ENCODE data around the gene TRHDE. TPM values are rescaled to one million over a fixed set of nuclear protein-coding genes. Genes with fewer than 3 reads are reported as not detected.

TRHDE gene
- polyA plus RNA-seq, 2 of the 4 experiments (the other 2 are of a cell fraction) = 0.16 to 0.32 TPM

GRCh38 chr12:72278894-72279293, 6.7 kb downstream of the TRHDE start:
- Histone ChIP-seq H3K4me3 (no peak overlapping the region), H3K27ac (no peak overlapping the region), H3K4me1 (no peaks in the 10 kb centered on the region), H3K4me2 (no peak overlapping the region), H3K9me3 (no peaks in the 10 kb centered on the region)
- POLR2A ChIA-PET = no interaction called here
- ATAC-seq (no peak), DNase-seq (ENCODE audit: low read depth in 1 of 2, low spot score in 1 of 2) (no peak), FAIRE-seq (no peak)
- TF ChIP-seq FOSB (CRISPR knock-in tag; IDR thresholded peaks at IDR 0.05) = no peak
- TF ChIP-seq CBX8 (IDR thresholded peaks at IDR 0.05) = no peak
- TF ChIP-seq HOXB13 (CRISPR knock-in tag; IDR thresholded peaks at IDR 0.05; ENCODE audit: low read depth) = no peak
- no peak for TF ChIP-seq REST (IDR thresholded peaks at IDR 0.05)
- no peak for TF ChIP-seq BCL3 (IDR thresholded peaks at IDR 0.05)
- TF ChIP-seq TP53 (CRISPR knock-in tag; IDR thresholded peaks at IDR 0.05) = no peak
- no peak for TF ChIP-seq CBX2 (IDR thresholded peaks at IDR 0.05; ENCODE audit: borderline replicate concordance, low read depth)
- no peak for TF ChIP-seq EHF (CRISPR knock-in tag; IDR thresholded peaks at IDR 0.05)
- no peak for TF ChIP-seq USF2 (IDR thresholded peaks at IDR 0.05)
- no peak for TF ChIP-seq HMGXB4 (CRISPR knock-in tag; IDR thresholded peaks at IDR 0.05; ENCODE audit: borderline replicate concordance)
- TF ChIP-seq MAFK (IDR thresholded peaks at IDR 0.05; ENCODE audit: partially characterized antibody) = no peak
- TF ChIP-seq SMC3 (IDR thresholded peaks at IDR 0.05) = no peak
- TF ChIP-seq HES2 (IDR thresholded peaks at IDR 0.05) = no peak
- no peak for TF ChIP-seq POLR2AphosphoS2 (conservative IDR thresholded peaks at IDR 0.05; ENCODE audit: low read length)
- WGBS (ENCODE audit: missing lambda C conversion rate) = 1% methylated on average over 2 of the region's 2 CpGs
- CTCF ChIA-PET = no interaction called here

GRCh38 chr12:72281126-72281525, 9.0 kb downstream of the TRHDE start:
- no peak for ATAC-seq
- WGBS (ENCODE audit: missing lambda C conversion rate) = 13% methylated on average over 4 of the region's 4 CpGs
- no peak for FAIRE-seq
- no peaks in the 10 kb centered on the region for H3K9me3 ChIP-seq
- H3K4me2 ChIP-seq = no peak overlapping the region
- ChIA-PET CTCF (no interaction called here), POLR2A (no interaction called here)
- DNase-seq (ENCODE audit: low read depth in 1 of 2, low spot score in 1 of 2) = no peak
- no peak overlapping the region for H3K4me3 ChIP-seq
- no peak for TF ChIP-seq ESRRA (IDR thresholded peaks at IDR 0.05; ENCODE audit: borderline replicate concordance, low read length)
- no peak for TF ChIP-seq RARB (CRISPR knock-in tag; IDR thresholded peaks at IDR 0.05)
- TF ChIP-seq SREBF2 (IDR thresholded peaks at IDR 0.05) = no peak
- no peak for TF ChIP-seq FOSB (CRISPR knock-in tag; IDR thresholded peaks at IDR 0.05)
- TF ChIP-seq JUN (IDR thresholded peaks at IDR 0.05) = no peak
- no peak for TF ChIP-seq EP300 (IDR thresholded peaks at IDR 0.05)
- TF ChIP-seq HOXB5 (CRISPR knock-in tag; IDR thresholded peaks at IDR 0.05) = no peak
- TF ChIP-seq FOSL2 (IDR thresholded peaks at IDR 0.05) = no peak
- TF ChIP-seq FOSL2 (CRISPR knock-in tag; IDR thresholded peaks at IDR 0.05) = no peak
- TF ChIP-seq GATA3 (IDR thresholded peaks at IDR 0.05; ENCODE audit: borderline replicate concordance) = no peak
- TF ChIP-seq NPAS2 (CRISPR knock-in tag; IDR thresholded peaks at IDR 0.05; ENCODE audit: borderline replicate concordance) = no peak
- TF ChIP-seq TP53 (CRISPR knock-in tag; IDR thresholded peaks at IDR 0.05) = no peak
- TF ChIP-seq NFE2L2 (conservative IDR thresholded peaks at IDR 0.05; ENCODE audit: low read length) = no peak
- no peak for TF ChIP-seq RFX5 (IDR thresholded peaks at IDR 0.05)
- TF ChIP-seq PHF8 (IDR thresholded peaks at IDR 0.05; ENCODE audit: borderline replicate concordance, low read depth) = no peak
- H3K4me1 ChIP-seq = no peaks in the 10 kb centered on the region
- H3K27ac ChIP-seq = no peak overlapping the region

Data from A549 (cell line).